ENCODE results near the gene CAPN15. TPM values are rescaled to one million over a fixed set of nuclear protein-coding genes. Genes with fewer than 3 reads are reported as not detected.

CAPN15 gene
- total RNA-seq, 2 donors from 2014 or later: 55.3 to 76.1 TPM

- H3K36me3 Mint-ChIP-seq (ENCODE audit: low read depth): peaks cover 7% of the 10 kb centered on the region
Measured at GRCh38 chr16:546909-547770, 19.6 kb downstream of the CAPN15 start.

DNA sequence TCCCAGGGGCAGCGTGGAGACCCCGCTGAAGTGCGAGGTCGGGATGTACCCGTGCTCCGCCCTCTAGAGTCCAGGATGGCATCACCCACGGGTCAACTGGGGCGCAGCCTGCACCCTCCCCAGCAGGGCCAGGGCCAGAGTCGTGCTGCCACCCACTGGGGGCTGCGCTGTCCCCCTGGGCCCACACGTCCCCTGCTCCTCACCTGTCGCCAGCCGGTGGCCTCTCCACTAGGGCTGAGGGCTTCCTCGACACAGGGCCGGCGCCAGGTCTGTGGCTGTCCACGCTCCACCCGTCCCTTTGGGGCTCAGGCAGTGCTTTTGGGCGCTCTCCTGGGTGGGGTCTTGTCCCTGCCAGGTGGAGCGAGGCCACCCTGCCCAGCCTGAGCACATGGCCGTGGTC is 21.1 kb downstream of the CAPN15 start:
- H3K4me3 Mint-ChIP-seq: no peak overlapping the region
- peaks cover 6% of the 10 kb centered on the region for H3K36me3 Mint-ChIP-seq (ENCODE audit: low read depth)
- TF ChIP-seq, protein P1, sequence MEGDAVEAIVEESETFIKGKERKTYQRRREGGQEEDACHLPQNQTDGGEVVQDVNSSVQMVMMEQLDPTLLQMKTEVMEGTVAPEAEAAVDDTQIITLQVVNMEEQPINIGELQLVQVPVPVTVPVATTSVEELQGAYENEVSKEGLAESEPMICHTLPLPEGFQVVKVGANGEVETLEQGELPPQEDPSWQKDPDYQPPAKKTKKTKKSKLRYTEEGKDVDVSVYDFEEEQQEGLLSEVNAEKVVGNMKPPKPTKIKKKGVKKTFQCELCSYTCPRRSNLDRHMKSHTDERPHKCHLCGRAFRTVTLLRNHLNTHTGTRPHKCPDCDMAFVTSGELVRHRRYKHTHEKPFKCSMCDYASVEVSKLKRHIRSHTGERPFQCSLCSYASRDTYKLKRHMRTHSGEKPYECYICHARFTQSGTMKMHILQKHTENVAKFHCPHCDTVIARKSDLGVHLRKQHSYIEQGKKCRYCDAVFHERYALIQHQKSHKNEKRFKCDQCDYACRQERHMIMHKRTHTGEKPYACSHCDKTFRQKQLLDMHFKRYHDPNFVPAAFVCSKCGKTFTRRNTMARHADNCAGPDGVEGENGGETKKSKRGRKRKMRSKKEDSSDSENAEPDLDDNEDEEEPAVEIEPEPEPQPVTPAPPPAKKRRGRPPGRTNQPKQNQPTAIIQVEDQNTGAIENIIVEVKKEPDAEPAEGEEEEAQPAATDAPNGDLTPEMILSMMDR (conservative IDR thresholded peaks at IDR 0.05): no peak
- H3K9ac ChIP-seq (ENCODE audit: extremely low read depth, low read length, poor library complexity, severe bottlenecking): no peak overlapping the region
- no peaks in the 10 kb centered on the region for H3K4me1 Mint-ChIP-seq
- H3K27me3 ChIP-seq (ENCODE audit: control insufficient read depth, insufficient read depth, low read length, poor library complexity, severe bottlenecking): no peaks in the 10 kb centered on the region
- no peaks in the 10 kb centered on the region for H3K36me3 ChIP-seq (ENCODE audit: control insufficient read depth, insufficient read depth, low read length)
- no peak overlapping the region for H3K27ac Mint-ChIP-seq
- DNase-seq: no peak
- WGBS, 2 experiments (ENCODE audit: insufficient coverage in 1 of 2, insufficient read length in 1 of 2): 97% methylated on average over 17 to 21 of the region's 21 CpGs
- H3K9me3 ChIP-seq (ENCODE audit: control insufficient read depth, low read length): no peaks in the 10 kb centered on the region
- no peak overlapping the region for H3K4me3 ChIP-seq (ENCODE audit: low read length)
- H3K9me3 Mint-ChIP-seq: no peaks in the 10 kb centered on the region
- no peaks in the 10 kb centered on the region for H3K27me3 Mint-ChIP-seq (ENCODE audit: insufficient read depth)
- H3K4me1 ChIP-seq (ENCODE audit: control insufficient read depth, insufficient read depth, low read length): no peaks in the 10 kb centered on the region
- H3K27ac ChIP-seq (ENCODE audit: low read depth, low read length): no peak overlapping the region

More at GRCh38 chr16:546909-547770, 19.6 kb downstream of the CAPN15 start:
- no peak overlapping the region for H3K4me3 ChIP-seq (ENCODE audit: low read length)
- TF ChIP-seq, protein P1 (conservative IDR thresholded peaks at IDR 0.05): peak; percentile 71
- H3K9me3 ChIP-seq (ENCODE audit: control insufficient read depth, low read length): no peaks in the 10 kb centered on the region
- Mint-ChIP-seq H3K27ac (no peak overlapping the region), H3K9me3 (no peaks in the 10 kb centered on the region), H3K4me3 (no peak overlapping the region), H3K27me3 (ENCODE audit: insufficient read depth) (no peaks in the 10 kb centered on the region), H3K4me1 (no peaks in the 10 kb centered on the region)
- H3K27ac ChIP-seq (ENCODE audit: low read depth, low read length): no peak overlapping the region
- no peaks in the 10 kb centered on the region for H3K27me3 ChIP-seq (ENCODE audit: control insufficient read depth, insufficient read depth, low read length, poor library complexity, severe bottlenecking)
- H3K36me3 ChIP-seq (ENCODE audit: control insufficient read depth, insufficient read depth, low read length): no peaks in the 10 kb centered on the region
- no peak overlapping the region for H3K9ac ChIP-seq (ENCODE audit: extremely low read depth, low read length, poor library complexity, severe bottlenecking)
- 88 to 90% methylated on average over 37 to 60 of the region's 60 CpGs for WGBS, 2 experiments (ENCODE audit: insufficient coverage in 1 of 2, insufficient read length in 1 of 2)
- DNase-seq: peak; percentile 87
- H3K4me1 ChIP-seq (ENCODE audit: control insufficient read depth, insufficient read depth, low read length): no peaks in the 10 kb centered on the region

DNA sequence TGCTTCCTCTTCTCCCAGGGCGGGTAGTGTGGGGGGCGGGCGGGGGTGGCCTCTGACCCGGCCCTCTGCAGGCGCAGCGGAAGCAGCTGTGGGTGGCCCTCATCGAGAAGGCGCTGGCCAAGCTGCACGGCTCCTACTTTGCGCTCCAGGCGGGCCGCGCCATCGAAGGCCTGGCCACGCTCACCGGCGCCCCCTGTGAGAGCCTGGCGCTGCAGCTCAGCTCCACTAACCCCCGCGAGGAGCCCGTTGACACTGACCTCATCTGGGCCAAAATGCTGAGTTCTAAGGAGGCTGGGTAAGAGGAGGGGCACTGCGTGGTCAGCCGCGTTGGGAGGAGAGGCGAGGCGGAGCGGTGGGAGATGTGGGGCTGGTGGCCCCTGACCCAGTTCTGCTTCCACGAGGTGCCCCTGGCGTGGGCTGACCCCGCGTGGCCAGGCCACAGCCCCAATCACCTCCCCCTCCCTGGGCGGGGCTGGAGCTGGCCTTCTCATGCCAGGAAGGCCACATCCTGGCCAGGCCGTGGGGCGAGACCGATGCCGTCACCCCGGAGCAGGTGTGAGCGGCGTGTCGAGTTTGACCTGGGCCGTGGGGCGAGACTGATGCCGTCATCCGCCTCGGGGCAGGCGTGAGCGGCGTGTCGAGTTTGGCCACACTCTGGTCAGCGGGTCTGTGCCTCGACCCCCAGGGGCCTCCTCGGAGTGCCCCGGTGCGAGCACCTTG is 22.2 kb downstream of the CAPN15 start:
- peak; percentile 81 for DNase-seq
- no peak overlapping the region for H3K27ac ChIP-seq (ENCODE audit: low read depth, low read length)

More for the DNA sequence above, 22.2 kb downstream of the CAPN15 start:
- Histone ChIP-seq H3K4me3 (ENCODE audit: low read length) (no peak overlapping the region), H3K4me1 (ENCODE audit: control insufficient read depth, insufficient read depth, low read length) (no peaks in the 10 kb centered on the region), H3K9me3 (ENCODE audit: control insufficient read depth, low read length) (no peaks in the 10 kb centered on the region), H3K9ac (ENCODE audit: extremely low read depth, low read length, poor library complexity, severe bottlenecking) (no peak overlapping the region), H3K36me3 (ENCODE audit: control insufficient read depth, insufficient read depth, low read length) (no peaks in the 10 kb centered on the region), H3K27me3 (ENCODE audit: control insufficient read depth, insufficient read depth, low read length, poor library complexity, severe bottlenecking) (no peaks in the 10 kb centered on the region)
- no peak overlapping the region for H3K27ac Mint-ChIP-seq
- no peak overlapping the region for H3K4me3 Mint-ChIP-seq
- WGBS, 2 experiments (ENCODE audit: insufficient coverage in 1 of 2, insufficient read length in 1 of 2): 96% methylated on average over 32 to 54 of the region's 54 CpGs
- H3K4me1 Mint-ChIP-seq: no peaks in the 10 kb centered on the region
- TF ChIP-seq, protein P1 (conservative IDR thresholded peaks at IDR 0.05): peak; percentile 67
- H3K27me3 Mint-ChIP-seq (ENCODE audit: insufficient read depth): no peaks in the 10 kb centered on the region
- H3K9me3 Mint-ChIP-seq: no peaks in the 10 kb centered on the region
- H3K36me3 Mint-ChIP-seq (ENCODE audit: low read depth): peaks cover 9% of the 10 kb centered on the region

Measured in endodermal cell (in vitro differentiated cells).